Measurements from ENCODE around the gene CHST9. TPM values are rescaled to one million over a fixed set of nuclear protein-coding genes. Genes with fewer than 3 reads are reported as not detected.
A peak's percentile ranks its signal among the peaks of the same experiment; 100 is the strongest.

CHST9 gene
- total RNA-seq, 1 donor from 2014 or later = 38.9 TPM

GRCh38 chr18:26922313-26922712 is 262.8 kb downstream of the CHST9 start:
- Mint-ChIP-seq H3K27ac (no peak overlapping the region), H3K4me1 (ENCODE audit: low read depth) (peaks cover 20% of the 10 kb centered on the region), H3K36me3 (ENCODE audit: insufficient read depth) (peaks cover 11% of the 10 kb centered on the region), H3K9me3 (ENCODE audit: low read depth) (peaks cover 5% of the 10 kb centered on the region), H3K4me3 (ENCODE audit: low read depth) (no peak overlapping the region), H3K27me3 (no peaks in the 10 kb centered on the region)
- no peak for TF ChIP-seq CTCF (IDR thresholded peaks at IDR 0.05; ENCODE audit: unreplicated experiment)
- no peak for DNase-seq (ENCODE audit: low spot score, unreplicated experiment)

- DNase-seq (ENCODE audit: low spot score, unreplicated experiment) = no peak
- peaks cover 5% of the 10 kb centered on the region for H3K9me3 Mint-ChIP-seq (ENCODE audit: low read depth)
- peaks cover 19% of the 10 kb centered on the region for H3K4me1 Mint-ChIP-seq (ENCODE audit: low read depth)
- TF ChIP-seq CTCF (IDR thresholded peaks at IDR 0.05; ENCODE audit: unreplicated experiment) = no peak
- no peak overlapping the region for H3K4me3 Mint-ChIP-seq (ENCODE audit: low read depth)
- no peak overlapping the region for H3K27ac Mint-ChIP-seq
- H3K36me3 Mint-ChIP-seq (ENCODE audit: insufficient read depth) = peaks cover 17% of the 10 kb centered on the region
- no peaks in the 10 kb centered on the region for H3K27me3 Mint-ChIP-seq
These were observed 264.5 kb downstream of the CHST9 start for GRCh38 chr18:26920644-26921043.

GRCh38 chr18:26919627-26920026 is 265.5 kb downstream of the CHST9 start:
- Mint-ChIP-seq H3K4me3 (ENCODE audit: low read depth) (no peak overlapping the region), H3K9me3 (ENCODE audit: low read depth) (peaks cover 5% of the 10 kb centered on the region), H3K4me1 (ENCODE audit: low read depth) (peaks cover 13% of the 10 kb centered on the region), H3K27me3 (no peaks in the 10 kb centered on the region), H3K27ac (peak overlapping the region; percentile 34), H3K36me3 (ENCODE audit: insufficient read depth) (peaks cover 16% of the 10 kb centered on the region)
- no peak for DNase-seq (ENCODE audit: low spot score, unreplicated experiment)
- no peak for TF ChIP-seq CTCF (IDR thresholded peaks at IDR 0.05; ENCODE audit: unreplicated experiment)

GRCh38 chr18:26919201-26919600 is 265.9 kb downstream of the CHST9 start:
- H3K9me3 Mint-ChIP-seq (ENCODE audit: low read depth) = peaks cover 5% of the 10 kb centered on the region
- peaks cover 13% of the 10 kb centered on the region for H3K4me1 Mint-ChIP-seq (ENCODE audit: low read depth)
- no peaks in the 10 kb centered on the region for H3K27me3 Mint-ChIP-seq
- peaks cover 16% of the 10 kb centered on the region for H3K36me3 Mint-ChIP-seq (ENCODE audit: insufficient read depth)
- DNase-seq (ENCODE audit: low spot score, unreplicated experiment) = no peak
- no peak overlapping the region for H3K4me3 Mint-ChIP-seq (ENCODE audit: low read depth)
- H3K27ac Mint-ChIP-seq = no peak overlapping the region
- TF ChIP-seq CTCF (IDR thresholded peaks at IDR 0.05; ENCODE audit: unreplicated experiment) = no peak

- no peaks in the 10 kb centered on the region for H3K4me1 Mint-ChIP-seq (ENCODE audit: low read depth)
- H3K9me3 Mint-ChIP-seq (ENCODE audit: low read depth) = peaks cover 10% of the 10 kb centered on the region
- DNase-seq (ENCODE audit: low spot score, unreplicated experiment) = no peak
- no peak overlapping the region for H3K27ac Mint-ChIP-seq
- no peaks in the 10 kb centered on the region for H3K27me3 Mint-ChIP-seq
- peaks cover 10% of the 10 kb centered on the region for H3K36me3 Mint-ChIP-seq (ENCODE audit: insufficient read depth)
- TF ChIP-seq CTCF (IDR thresholded peaks at IDR 0.05; ENCODE audit: unreplicated experiment) = no peak
- H3K4me3 Mint-ChIP-seq (ENCODE audit: low read depth) = no peak overlapping the region
These were observed 273.3 kb downstream of the CHST9 start for GRCh38 chr18:26911840-26912239.
